ENCODE measurements around the gene MRPL54. TPM values are rescaled to one million over a fixed set of nuclear protein-coding genes. Genes with fewer than 3 reads are reported as not detected.

MRPL54 gene
- total RNA-seq (2014; rRNA removed; shearing (Covaris generic)) = 135 and 152 TPM in 2 replicates

GRCh38 chr19:3762501-3763459 is at the start of gene MRPL54:
Gene MRPL54, plus strand, starts transcription at chr19:3762682. Its CDS starts 19 bp downstream, at chr19:3762701.

GRCh38 chr19:3761382-3762129 is 926 bp upstream of the MRPL54 start, which contains the start of gene APBA3:
Gene APBA3, minus strand, starts transcription at chr19:3761692. Its CDS starts 1,428 bp downstream, at chr19:3760264.

GRCh38 chr19:3771906-3772455 is 9.5 kb downstream of the MRPL54 start, which contains the start of gene RAX2:
Gene RAX2, minus strand, starts transcription at chr19:3772228. Its CDS starts 486 bp downstream, at chr19:3771742.

GRCh38 chr19:3785938-3786824 is 23.7 kb downstream of the MRPL54 start, which contains the start of gene MATK:
Gene MATK, minus strand, starts transcription at chr19:3786381. Its CDS starts 1,246 bp downstream, at chr19:3785135.

Small RNAs within 50 kb of the gene (small RNA-seq; reads per million reads assigned to genes)
- not detected for gene AC005777.1

Other genes with a start within 250 kb of the MRPL54 start
- not detected in 2 replicates for gene TEKTIP1, start 223.5 kb upstream of the MRPL54 start, total RNA-seq (2014; rRNA removed; shearing (Covaris generic))
- gene MFSD12, start 205.1 kb upstream of the MRPL54 start, total RNA-seq (2014; rRNA removed; shearing (Covaris generic)) = 346 and 438 TPM in 2 replicates
- 260 and 301 TPM in 2 replicates for gene HMG20B, start 189.7 kb upstream of the MRPL54 start, total RNA-seq (2014; rRNA removed; shearing (Covaris generic))
- not detected in 2 replicates for gene GIPC3, start 177.2 kb upstream of the MRPL54 start, total RNA-seq (2014; rRNA removed; shearing (Covaris generic))
- gene TBXA2R, start 155.8 kb upstream of the MRPL54 start, total RNA-seq (2014; rRNA removed; shearing (Covaris generic)) = 0.32 and 0.87 TPM in 2 replicates
- gene CACTIN, start 135.9 kb upstream of the MRPL54 start, total RNA-seq (2014; rRNA removed; shearing (Covaris generic)) = 26.7 and 39.1 TPM in 2 replicates
- 9.5 and 11.2 TPM in 2 replicates for gene PIP5K1C, start 62.2 kb upstream of the MRPL54 start, total RNA-seq (2014; rRNA removed; shearing (Covaris generic))
- gene TJP3, start 54.3 kb upstream of the MRPL54 start, total RNA-seq (2014; rRNA removed; shearing (Covaris generic)) = 0.03 TPM in 1 of 2 replicates, not detected in the other
- gene APBA3, start 990 bp upstream of the MRPL54 start, total RNA-seq (2014; rRNA removed; shearing (Covaris generic)) = 16.6 and 26.4 TPM in 2 replicates
- not detected in 2 replicates for gene RAX2, start 9.5 kb downstream of the MRPL54 start, total RNA-seq (2014; rRNA removed; shearing (Covaris generic))
- not detected in 2 replicates for gene MATK, start 23.7 kb downstream of the MRPL54 start, total RNA-seq (2014; rRNA removed; shearing (Covaris generic))
- gene ZFR2, start 106.4 kb downstream of the MRPL54 start, total RNA-seq (2014; rRNA removed; shearing (Covaris generic)) = not detected in 2 replicates
- not detected in 2 replicates for gene ATCAY, start 118.0 kb downstream of the MRPL54 start, total RNA-seq (2014; rRNA removed; shearing (Covaris generic))
- gene NMRK2, start 170.4 kb downstream of the MRPL54 start, total RNA-seq (2014; rRNA removed; shearing (Covaris generic)) = not detected in 2 replicates
- 124 and 126 TPM in 2 replicates for gene DAPK3, start 208.4 kb downstream of the MRPL54 start, total RNA-seq (2014; rRNA removed; shearing (Covaris generic))
- 2,078 and 2,088 TPM in 2 replicates for gene EEF2, start 222.8 kb downstream of the MRPL54 start, total RNA-seq (2014; rRNA removed; shearing (Covaris generic))
- 17.6 and 22.6 TPM in 2 replicates for gene PIAS4, start 245.1 kb downstream of the MRPL54 start, total RNA-seq (2014; rRNA removed; shearing (Covaris generic))

Measured in A375 (cell line).